HEK293 (cell line): ENCODE data around the gene EMP1.

ENCODE experiments used
- BCL11B ChIP-seq: fragments of 450-650 bp; formaldehyde crosslinking; IDR thresholded peaks from 2 replicates; pipeline ENCODE4 v1.5.1; 2016; ENCODE audit warnings: low read depth, missing biosample characterization, missing genetic modification characterization
- HOXC10 ChIP-seq: sonication (generic); formaldehyde crosslinking; IDR thresholded peaks from 2 replicates; pipeline ENCODE4 v1.8.1; 2023; ENCODE audit warnings: mild to moderate bottlenecking, missing genetic modification reagents
- KLF10 ChIP-seq: fragments of 450-650 bp; IDR thresholded peaks from 2 replicates; pipeline ENCODE4 v1.5.1; 2018; ENCODE audit warnings: missing biosample characterization, mild to moderate bottlenecking, missing genetic modification characterization
- KLF9 ChIP-seq: fragments of 450-650 bp; formaldehyde crosslinking; IDR thresholded peaks from 2 replicates; pipeline ENCODE4 v1.5.1; 2016; ENCODE audit warnings: missing biosample characterization, missing genetic modification characterization, low read depth
- SETDB1 ChIP-seq: IDR thresholded peaks from one replicate; pipeline ENCODE4 v1.6.1; 2017; ENCODE audit warnings: mild to moderate bottlenecking, low read length, moderate library complexity, mixed read lengths; ENCODE audit not compliant: insufficient read length
- SP2 ChIP-seq: fragments of 450-650 bp; formaldehyde crosslinking; IDR thresholded peaks from 2 replicates; pipeline ENCODE4 v1.5.1; 2016; ENCODE audit warnings: missing biosample characterization, missing genetic modification characterization
- SP3 ChIP-seq: fragments of 450-650 bp; formaldehyde crosslinking; IDR thresholded peaks from 2 replicates; pipeline ENCODE4 v1.5.1; 2016; ENCODE audit warnings: missing biosample characterization, missing genetic modification characterization
- ZNF148 ChIP-seq: fragments of 450-650 bp; formaldehyde crosslinking; IDR thresholded peaks from 2 replicates; pipeline ENCODE4 v1.5.0; 2017; ENCODE audit warnings: missing biosample characterization, missing genetic modification characterization, borderline replicate concordance
- ZNF169 ChIP-seq: fragments of 450-650 bp; formaldehyde crosslinking; IDR thresholded peaks from 2 replicates; pipeline ENCODE4 v1.5.1; 2016; ENCODE audit warnings: missing biosample characterization, missing genetic modification characterization
- ZNF223 ChIP-seq: fragments of 450-650 bp; formaldehyde crosslinking; IDR thresholded peaks from 2 replicates; pipeline ENCODE4 v1.5.1; 2016; ENCODE audit warnings: missing biosample characterization, missing genetic modification characterization
- ZNF23 ChIP-seq: fragments of 450-650 bp; formaldehyde crosslinking; IDR thresholded peaks from 2 replicates; pipeline ENCODE4 v1.5.1; 2016; ENCODE audit warnings: missing biosample characterization, missing genetic modification characterization, borderline replicate concordance
- ZNF302 ChIP-seq: fragments of 450-650 bp; formaldehyde crosslinking; IDR thresholded peaks from 2 replicates; pipeline ENCODE4 v1.5.1; 2016; ENCODE audit warnings: missing biosample characterization, missing genetic modification characterization, low read depth
- ZNF335 ChIP-seq: fragments of 450-650 bp; formaldehyde crosslinking; conservative IDR thresholded peaks from 2 replicates; pipeline ENCODE4 v1.5.1; 2016; ENCODE audit warnings: missing biosample characterization, missing genetic modification characterization
- ZNF398 ChIP-seq: fragments of 450-650 bp; formaldehyde crosslinking; IDR thresholded peaks from 2 replicates; pipeline ENCODE4 v1.5.1; 2017; ENCODE audit warnings: missing biosample characterization, missing genetic modification characterization
- ZNF404 ChIP-seq: fragments of 450-650 bp; formaldehyde crosslinking; IDR thresholded peaks from 2 replicates; pipeline ENCODE4 v1.5.1; 2017; ENCODE audit warnings: missing biosample characterization, missing genetic modification characterization
- ZNF548 ChIP-seq: fragments of 450-650 bp; formaldehyde crosslinking; IDR thresholded peaks from 2 replicates; pipeline ENCODE4 v1.5.1; 2016; ENCODE audit warnings: missing biosample characterization, missing genetic modification characterization
- ZNF585B ChIP-seq: fragments of 450-650 bp; formaldehyde crosslinking; IDR thresholded peaks from 2 replicates; pipeline ENCODE4 v1.5.1; 2016; ENCODE audit warnings: missing biosample characterization, missing genetic modification characterization
- ZNF596 ChIP-seq: fragments of 450-650 bp; IDR thresholded peaks from 2 replicates; pipeline ENCODE4 v1.5.0; 2018; ENCODE audit warnings: missing biosample characterization, mild to moderate bottlenecking, missing genetic modification characterization, moderate library complexity
- ZNF624 ChIP-seq: fragments of 450-650 bp; formaldehyde crosslinking; IDR thresholded peaks from 2 replicates; pipeline ENCODE4 v1.5.1; 2017; ENCODE audit warnings: missing biosample characterization, missing genetic modification characterization
- ZNF629 ChIP-seq: fragments of 450-650 bp; formaldehyde crosslinking; IDR thresholded peaks from 2 replicates; pipeline ENCODE4 v1.5.1; 2017; ENCODE audit warnings: missing biosample characterization, missing genetic modification characterization
- ZNF701 ChIP-seq: fragments of 450-650 bp; formaldehyde crosslinking; IDR thresholded peaks from 2 replicates; pipeline ENCODE4 v1.5.1; 2016; ENCODE audit warnings: missing biosample characterization, missing genetic modification characterization
- ZNF768 ChIP-seq: fragments of 450-650 bp; formaldehyde crosslinking; IDR thresholded peaks from 2 replicates; pipeline ENCODE4 v1.5.1; 2018; ENCODE audit warnings: missing biosample characterization, mild to moderate bottlenecking, missing genetic modification characterization
- ZNF843 ChIP-seq: fragments of 450-650 bp; formaldehyde crosslinking; IDR thresholded peaks from 2 replicates; pipeline ENCODE4 v1.5.1; 2016; ENCODE audit warnings: missing biosample characterization, missing genetic modification characterization
- ZSCAN5A ChIP-seq: fragments of 450-650 bp; formaldehyde crosslinking; IDR thresholded peaks from 2 replicates; pipeline ENCODE4 v1.5.1; 2016; ENCODE audit warnings: missing biosample characterization, missing genetic modification characterization
- TF ChIP-seq, protein P1 (sequence below): fragments of 450-650 bp; IDR thresholded peaks from 2 replicates; pipeline ENCODE4 v1.5.1; 2018; ENCODE audit warnings: missing biosample characterization, missing genetic modification characterization
- TF ChIP-seq, protein P2 (sequence below): fragments of 450-650 bp; formaldehyde crosslinking; IDR thresholded peaks from 2 replicates; pipeline ENCODE4 v1.5.1; 2016; ENCODE audit warnings: missing biosample characterization, missing genetic modification characterization
- TF ChIP-seq, protein P3 (sequence below): sonication (generic); formaldehyde crosslinking; IDR thresholded peaks from 2 replicates; pipeline ENCODE4 v1.8.1; 2022; ENCODE audit warnings: mild to moderate bottlenecking, moderate library complexity, missing genetic modification reagents

The EMP1 gene

GRCh38 chr12:13196130-13196921 lies at the start of gene EMP1 (continued):
- TF ChIP-seq ZNF398 (tag by site-specific recombination) (no peak), SETDB1 (no peak), HOXC10 (no peak), ZNF404 (tag by site-specific recombination) (no peak), ZNF624 (no peak), SP2 (tag by site-specific recombination) (peak; percentile 29; the same call in 1 of the 2 replicates), ZNF629 (tag by site-specific recombination) (no peak), SP3 (tag by site-specific recombination) (peak; percentile 31; the same call in 1 of the 2 replicates), ZNF23 (no peak), ZNF596 (no peak), KLF9 (peak; percentile 28; the same call in 1 of the 2 replicates), ZSCAN5A (no peak), ZNF335 (tag by site-specific recombination) (0 out of 2 replicates have a peak, but pooled peaks have one; percentile 27), ZNF169 (tag by site-specific recombination) (no peak), ZNF768 (tag by site-specific recombination) (no peak), BCL11B (no peak), ZNF223 (tag by site-specific recombination) (no peak), ZNF302 (tag by site-specific recombination) (no peak), KLF10 (tag by site-specific recombination) (peak; percentile 61), ZNF548 (tag by site-specific recombination) (no peak), ZNF843 (tag by site-specific recombination) (no peak), ZNF148 (tag by site-specific recombination) (no peak), ZNF701 (tag by site-specific recombination) (no peak), ZNF585B (tag by site-specific recombination) (no peak)
- TF ChIP-seq, protein P1, sequence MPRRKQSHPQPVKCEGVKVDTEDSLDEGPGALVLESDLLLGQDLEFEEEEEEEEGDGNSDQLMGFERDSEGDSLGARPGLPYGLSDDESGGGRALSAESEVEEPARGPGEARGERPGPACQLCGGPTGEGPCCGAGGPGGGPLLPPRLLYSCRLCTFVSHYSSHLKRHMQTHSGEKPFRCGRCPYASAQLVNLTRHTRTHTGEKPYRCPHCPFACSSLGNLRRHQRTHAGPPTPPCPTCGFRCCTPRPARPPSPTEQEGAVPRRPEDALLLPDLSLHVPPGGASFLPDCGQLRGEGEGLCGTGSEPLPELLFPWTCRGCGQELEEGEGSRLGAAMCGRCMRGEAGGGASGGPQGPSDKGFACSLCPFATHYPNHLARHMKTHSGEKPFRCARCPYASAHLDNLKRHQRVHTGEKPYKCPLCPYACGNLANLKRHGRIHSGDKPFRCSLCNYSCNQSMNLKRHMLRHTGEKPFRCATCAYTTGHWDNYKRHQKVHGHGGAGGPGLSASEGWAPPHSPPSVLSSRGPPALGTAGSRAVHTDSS (tag by site-specific recombination), result no peak
- TF ChIP-seq, protein P2, sequence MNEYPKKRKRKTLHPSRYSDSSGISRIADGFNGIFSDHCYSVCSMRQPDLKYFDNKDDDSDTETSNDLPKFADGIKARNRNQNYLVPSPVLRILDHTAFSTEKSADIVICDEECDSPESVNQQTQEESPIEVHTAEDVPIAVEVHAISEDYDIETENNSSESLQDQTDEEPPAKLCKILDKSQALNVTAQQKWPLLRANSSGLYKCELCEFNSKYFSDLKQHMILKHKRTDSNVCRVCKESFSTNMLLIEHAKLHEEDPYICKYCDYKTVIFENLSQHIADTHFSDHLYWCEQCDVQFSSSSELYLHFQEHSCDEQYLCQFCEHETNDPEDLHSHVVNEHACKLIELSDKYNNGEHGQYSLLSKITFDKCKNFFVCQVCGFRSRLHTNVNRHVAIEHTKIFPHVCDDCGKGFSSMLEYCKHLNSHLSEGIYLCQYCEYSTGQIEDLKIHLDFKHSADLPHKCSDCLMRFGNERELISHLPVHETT, result no peak
- TF ChIP-seq, protein P3, sequence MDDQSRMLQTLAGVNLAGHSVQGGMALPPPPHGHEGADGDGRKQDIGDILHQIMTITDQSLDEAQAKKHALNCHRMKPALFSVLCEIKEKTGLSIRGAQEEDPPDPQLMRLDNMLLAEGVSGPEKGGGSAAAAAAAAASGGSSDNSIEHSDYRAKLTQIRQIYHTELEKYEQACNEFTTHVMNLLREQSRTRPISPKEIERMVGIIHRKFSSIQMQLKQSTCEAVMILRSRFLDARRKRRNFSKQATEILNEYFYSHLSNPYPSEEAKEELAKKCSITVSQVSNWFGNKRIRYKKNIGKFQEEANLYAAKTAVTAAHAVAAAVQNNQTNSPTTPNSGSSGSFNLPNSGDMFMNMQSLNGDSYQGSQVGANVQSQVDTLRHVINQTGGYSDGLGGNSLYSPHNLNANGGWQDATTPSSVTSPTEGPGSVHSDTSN (CRISPR knock-in tag), result no peak
